ENCODE results near the gene TXNDC16.

The TXNDC16 gene

DNA sequence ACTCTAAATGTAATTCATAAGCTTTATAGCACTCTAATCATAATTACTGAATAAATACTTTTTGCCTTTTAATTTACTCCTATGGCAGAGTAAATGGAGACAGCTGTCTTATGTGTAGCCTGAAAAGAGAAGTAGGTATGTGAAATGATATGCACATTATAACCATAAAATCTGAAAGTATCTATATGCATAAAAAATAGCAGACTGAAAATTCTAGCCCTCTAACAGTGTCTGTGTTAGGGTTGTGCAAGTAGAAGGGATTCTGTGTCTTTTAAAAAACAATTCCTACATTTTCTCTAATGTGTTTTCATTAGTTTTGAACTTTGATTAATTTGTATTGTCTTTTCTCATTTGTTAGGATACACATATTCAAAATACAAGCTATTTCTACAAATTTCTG lies 94.9 kb downstream of the TXNDC16 start:
- Histone ChIP-seq H3K4me1 (ENCODE audit: control insufficient read depth, insufficient read depth, low read length) (0 out of 2 replicates have a peak, but pooled peaks cover 3% of the 10 kb centered on the region), H3K36me3 (ENCODE audit: control insufficient read depth in 2 of 2, insufficient read depth in 1 of 2, low read length in 2 of 2) (peaks cover 25 to 28% of the 10 kb centered on the region in 2 experiments), H3K4me3 (ENCODE audit: low read depth, low read length) (no peak overlapping the region), H3K27ac (ENCODE audit: extremely low read depth, low read depth, low read length) (no peak overlapping the region), H3K9me3 (ENCODE audit: control insufficient read depth, insufficient read depth, low read depth, low read length) (no peaks in the 10 kb centered on the region)
- ChIA-PET POLR2A (no interaction called here), CTCF (interaction anchor here (1.2 kb wide), 1 partner anchor 40 kb away, joined by 5 read pairs; no protein-coding TSS in a partner anchor)
- no peak for TF ChIP-seq ZNF221 (tag by site-specific recombination; IDR thresholded peaks at IDR 0.05; ENCODE audit: borderline replicate concordance)
- no peak for TF ChIP-seq ZNF19 (tag by site-specific recombination; IDR thresholded peaks at IDR 0.05; ENCODE audit: low read depth)
- no peak for TF ChIP-seq OSR2 (tag by site-specific recombination; IDR thresholded peaks at IDR 0.05)
- TF ChIP-seq, protein P1, sequence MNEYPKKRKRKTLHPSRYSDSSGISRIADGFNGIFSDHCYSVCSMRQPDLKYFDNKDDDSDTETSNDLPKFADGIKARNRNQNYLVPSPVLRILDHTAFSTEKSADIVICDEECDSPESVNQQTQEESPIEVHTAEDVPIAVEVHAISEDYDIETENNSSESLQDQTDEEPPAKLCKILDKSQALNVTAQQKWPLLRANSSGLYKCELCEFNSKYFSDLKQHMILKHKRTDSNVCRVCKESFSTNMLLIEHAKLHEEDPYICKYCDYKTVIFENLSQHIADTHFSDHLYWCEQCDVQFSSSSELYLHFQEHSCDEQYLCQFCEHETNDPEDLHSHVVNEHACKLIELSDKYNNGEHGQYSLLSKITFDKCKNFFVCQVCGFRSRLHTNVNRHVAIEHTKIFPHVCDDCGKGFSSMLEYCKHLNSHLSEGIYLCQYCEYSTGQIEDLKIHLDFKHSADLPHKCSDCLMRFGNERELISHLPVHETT (tag by site-specific recombination; IDR thresholded peaks at IDR 0.05), result no peak
- no peak for TF ChIP-seq ZBTB8A (tag by site-specific recombination; IDR thresholded peaks at IDR 0.05)
- no peak for TF ChIP-seq GLIS1 (tag by site-specific recombination; IDR thresholded peaks at IDR 0.05)

DNA sequence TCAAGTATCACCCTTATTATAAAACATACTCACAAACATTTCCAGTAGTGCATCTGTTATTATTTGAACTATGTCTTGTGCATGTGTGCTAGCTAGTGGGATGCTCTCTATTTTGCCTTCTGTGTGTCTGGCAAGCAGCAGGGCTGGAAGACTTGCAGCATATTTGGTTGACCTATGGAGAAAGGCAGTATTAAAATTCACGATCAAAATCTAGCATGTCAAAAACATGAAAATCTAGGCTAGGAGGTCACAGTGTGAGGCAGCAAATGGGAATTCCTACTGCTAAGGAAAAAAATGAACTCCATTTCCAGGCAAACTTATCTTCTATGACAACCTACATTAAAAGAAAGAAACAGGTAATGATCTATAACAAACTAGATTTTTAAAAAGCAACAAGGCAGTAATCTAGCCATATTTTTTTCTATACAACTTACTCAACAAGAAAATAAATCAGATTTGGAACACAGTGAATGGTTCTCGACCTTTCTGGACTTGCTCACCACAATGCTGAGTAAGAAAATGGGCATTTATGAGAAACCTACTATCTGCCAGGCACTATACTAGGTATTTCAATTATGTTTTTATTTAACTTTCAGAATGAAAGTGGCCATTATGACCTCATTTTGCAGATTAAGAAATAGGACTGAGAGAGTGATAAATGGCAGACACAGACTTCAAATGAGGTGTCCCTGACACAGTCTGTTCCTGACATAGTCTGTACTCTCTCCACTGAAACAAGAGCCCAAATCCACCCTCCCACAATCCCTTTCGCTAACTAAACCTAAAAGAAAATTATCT lies 96.8 kb downstream of the TXNDC16 start:
- 0 out of 2 replicates have a peak, but pooled peaks cover 3% of the 10 kb centered on the region for H3K4me1 ChIP-seq (ENCODE audit: control insufficient read depth, insufficient read depth, low read length)
- no peak overlapping the region for H3K4me3 ChIP-seq (ENCODE audit: low read depth, low read length)
- ChIA-PET POLR2A (no interaction called here), CTCF (interaction anchor here (0.5 kb wide), 1 partner anchor 31 kb away, joined by 3 read pairs; no protein-coding TSS in a partner anchor)
- H3K27ac ChIP-seq (ENCODE audit: extremely low read depth, low read depth, low read length), result no peak overlapping the region
- H3K9me3 ChIP-seq (ENCODE audit: control insufficient read depth, insufficient read depth, low read depth, low read length), result no peaks in the 10 kb centered on the region
- TF ChIP-seq ZNF561 (tag by site-specific recombination; IDR thresholded peaks at IDR 0.05; ENCODE audit: borderline replicate concordance), result no peak
- TF ChIP-seq OSR2 (tag by site-specific recombination; IDR thresholded peaks at IDR 0.05), result no peak
- no peak for TF ChIP-seq ZNF660 (tag by site-specific recombination; IDR thresholded peaks at IDR 0.05)
- no peak for TF ChIP-seq ZNF623 (tag by site-specific recombination; IDR thresholded peaks at IDR 0.05)
- TF ChIP-seq, protein P2, sequence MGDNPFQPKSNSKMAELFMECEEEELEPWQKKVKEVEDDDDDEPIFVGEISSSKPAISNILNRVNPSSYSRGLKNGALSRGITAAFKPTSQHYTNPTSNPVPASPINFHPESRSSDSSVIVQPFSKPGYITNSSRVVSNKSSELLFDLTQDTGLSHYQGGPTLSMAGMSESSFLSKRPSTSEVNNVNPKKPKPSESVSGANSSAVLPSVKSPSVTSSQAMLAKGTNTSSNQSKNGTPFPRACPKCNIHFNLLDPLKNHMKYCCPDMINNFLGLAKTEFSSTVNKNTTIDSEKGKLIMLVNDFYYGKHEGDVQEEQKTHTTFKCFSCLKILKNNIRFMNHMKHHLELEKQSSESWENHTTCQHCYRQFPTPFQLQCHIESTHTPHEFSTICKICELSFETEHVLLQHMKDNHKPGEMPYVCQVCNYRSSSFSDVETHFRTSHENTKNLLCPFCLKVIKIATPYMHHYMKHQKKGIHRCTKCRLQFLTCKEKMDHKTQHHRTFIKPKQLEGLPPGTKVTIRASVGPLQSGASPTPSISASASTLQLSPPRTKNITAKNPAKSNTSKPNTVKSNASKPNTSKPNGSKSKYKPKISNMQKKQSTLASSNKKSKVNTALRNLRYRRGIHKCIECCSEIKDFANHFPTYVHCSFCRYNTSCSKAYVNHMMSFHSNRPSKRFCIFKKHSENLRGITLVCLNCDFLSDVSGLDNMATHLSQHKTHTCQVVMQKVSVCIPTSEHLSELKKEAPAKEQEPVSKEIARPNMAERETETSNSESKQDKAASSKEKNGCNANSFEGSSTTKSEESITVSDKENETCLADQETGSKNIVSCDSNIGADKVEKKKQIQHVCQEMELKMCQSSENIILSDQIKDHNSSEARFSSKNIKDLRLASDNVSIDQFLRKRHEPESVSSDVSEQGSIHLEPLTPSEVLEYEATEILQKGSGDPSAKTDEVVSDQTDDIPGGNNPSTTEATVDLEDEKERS (tag by site-specific recombination; IDR thresholded peaks at IDR 0.05), result no peak
- no peak for TF ChIP-seq ZNF514 (tag by site-specific recombination; IDR thresholded peaks at IDR 0.05)
- no peak for TF ChIP-seq ZNF311 (tag by site-specific recombination; IDR thresholded peaks at IDR 0.05; ENCODE audit: borderline replicate concordance)
- TF ChIP-seq ZNF184 (tag by site-specific recombination; IDR thresholded peaks at IDR 0.05), result no peak
- TF ChIP-seq, protein P3, sequence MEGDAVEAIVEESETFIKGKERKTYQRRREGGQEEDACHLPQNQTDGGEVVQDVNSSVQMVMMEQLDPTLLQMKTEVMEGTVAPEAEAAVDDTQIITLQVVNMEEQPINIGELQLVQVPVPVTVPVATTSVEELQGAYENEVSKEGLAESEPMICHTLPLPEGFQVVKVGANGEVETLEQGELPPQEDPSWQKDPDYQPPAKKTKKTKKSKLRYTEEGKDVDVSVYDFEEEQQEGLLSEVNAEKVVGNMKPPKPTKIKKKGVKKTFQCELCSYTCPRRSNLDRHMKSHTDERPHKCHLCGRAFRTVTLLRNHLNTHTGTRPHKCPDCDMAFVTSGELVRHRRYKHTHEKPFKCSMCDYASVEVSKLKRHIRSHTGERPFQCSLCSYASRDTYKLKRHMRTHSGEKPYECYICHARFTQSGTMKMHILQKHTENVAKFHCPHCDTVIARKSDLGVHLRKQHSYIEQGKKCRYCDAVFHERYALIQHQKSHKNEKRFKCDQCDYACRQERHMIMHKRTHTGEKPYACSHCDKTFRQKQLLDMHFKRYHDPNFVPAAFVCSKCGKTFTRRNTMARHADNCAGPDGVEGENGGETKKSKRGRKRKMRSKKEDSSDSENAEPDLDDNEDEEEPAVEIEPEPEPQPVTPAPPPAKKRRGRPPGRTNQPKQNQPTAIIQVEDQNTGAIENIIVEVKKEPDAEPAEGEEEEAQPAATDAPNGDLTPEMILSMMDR (tag by site-specific recombination; IDR thresholded peaks at IDR 0.05), result no peak
- TF ChIP-seq KLF16 (tag by site-specific recombination; IDR thresholded peaks at IDR 0.05), result no peak
- H3K36me3 ChIP-seq (ENCODE audit: control insufficient read depth in 2 of 2, insufficient read depth in 1 of 2, low read length in 2 of 2), result peaks cover 16 to 17% of the 10 kb centered on the region in 2 experiments

Data from HEK293 (cell line).